Testis (tissue), 3 donors: Measurements from ENCODE around the gene IL17REL. TPM values are rescaled to one million over a fixed set of nuclear protein-coding genes. Genes with fewer than 3 reads are reported as not detected.

Experiments
- DNase-seq: peaks from one replicate; pipeline ENCODE4 v3.0.0-alpha.2; 2019
- H3K27ac ChIP-seq, 2 donors: fragments of 200-600 bp; sonication (generic); one replicate each; pipeline ENCODE4 v1.5.1; 2019
- H3K27me3 ChIP-seq: fragments of 200-600 bp; sonication (generic); one replicate; pipeline ENCODE4 v1.5.1; 2019
- H3K36me3 ChIP-seq: fragments of 200-600 bp; sonication (generic); one replicate; pipeline ENCODE4 v1.5.1; 2017; ENCODE audit warnings: low read depth; ENCODE audit errors: missing control alignments
- H3K4me1 ChIP-seq: fragments of 200-600 bp; sonication (generic); one replicate; pipeline ENCODE4 v1.5.1; 2019
- H3K4me3 ChIP-seq, 2 donors: fragments of 200-600 bp; sonication (generic); one replicate each; pipeline ENCODE4 v1.5.1; 2017 to 2019
- H3K9me3 ChIP-seq: fragments of 200-600 bp; sonication (generic); one replicate; pipeline ENCODE4 v1.5.1; 2017
- POLR2A ChIP-seq: fragments of 450-650 bp; IDR thresholded peaks from one replicate; pipeline ENCODE4 v1.6.1; 2017; ENCODE audit warnings: antibody characterized with exemption, mild to moderate bottlenecking, moderate library complexity
- WGBS, 2 donors: methylation state at CpG; one replicate each; pipeline ENCODE4 v1.1.5; 2018; 5-methylcytosine and 5-hydroxymethylcytosine counted together
- intact Hi-C: fragments of 100-400 bp; cut with DNase I; formaldehyde crosslinking; loops from one replicate; pipeline ENCODE4 v1.15.1; 2023; ENCODE audit warnings: low total_unique reads
- polyA plus RNA-seq: library from polyadenylated mRNA; stranded (reverse); fragments of 350-450 nt; fragmentation: Illumina TruSeq; extraction: RNeasy Lipid Tissue Mini Kit (QIAGEN cat#74804); gene quantifications from one replicate; pipeline ENCODE4 v1.2.3, GENCODE V29; 2014; ENCODE audit warnings: low read depth, low replicate concordance; ENCODE audit not compliant: insufficient read depth
- total RNA-seq, 2 donors: library from RNA; depleted of rRNA; stranded (reverse); fragments of >200 nt; gene quantifications; one replicate each; pipeline ENCODE4 v1.2.3, GENCODE V29; 2016
- TF ChIP-seq, protein P1 (sequence below), 3 experiments: fragments of 450-650 bp in 2 of 3; fragments of 200-600 bp in 1 of 3; sonication (generic) in 1 of 3; IDR thresholded peaks; one replicate each; pipeline ENCODE4 v1.5.1; 2016 to 2019; ENCODE audit warnings: antibody characterized with exemption in 3 of 3, mild to moderate bottlenecking in 2 of 3, moderate library complexity in 1 of 3

Gene IL17REL
- total and polyA plus RNA-seq, 3 donors from 2014 or later, result 0.25 to 0.55 (median 0.30) TPM

DNA sequence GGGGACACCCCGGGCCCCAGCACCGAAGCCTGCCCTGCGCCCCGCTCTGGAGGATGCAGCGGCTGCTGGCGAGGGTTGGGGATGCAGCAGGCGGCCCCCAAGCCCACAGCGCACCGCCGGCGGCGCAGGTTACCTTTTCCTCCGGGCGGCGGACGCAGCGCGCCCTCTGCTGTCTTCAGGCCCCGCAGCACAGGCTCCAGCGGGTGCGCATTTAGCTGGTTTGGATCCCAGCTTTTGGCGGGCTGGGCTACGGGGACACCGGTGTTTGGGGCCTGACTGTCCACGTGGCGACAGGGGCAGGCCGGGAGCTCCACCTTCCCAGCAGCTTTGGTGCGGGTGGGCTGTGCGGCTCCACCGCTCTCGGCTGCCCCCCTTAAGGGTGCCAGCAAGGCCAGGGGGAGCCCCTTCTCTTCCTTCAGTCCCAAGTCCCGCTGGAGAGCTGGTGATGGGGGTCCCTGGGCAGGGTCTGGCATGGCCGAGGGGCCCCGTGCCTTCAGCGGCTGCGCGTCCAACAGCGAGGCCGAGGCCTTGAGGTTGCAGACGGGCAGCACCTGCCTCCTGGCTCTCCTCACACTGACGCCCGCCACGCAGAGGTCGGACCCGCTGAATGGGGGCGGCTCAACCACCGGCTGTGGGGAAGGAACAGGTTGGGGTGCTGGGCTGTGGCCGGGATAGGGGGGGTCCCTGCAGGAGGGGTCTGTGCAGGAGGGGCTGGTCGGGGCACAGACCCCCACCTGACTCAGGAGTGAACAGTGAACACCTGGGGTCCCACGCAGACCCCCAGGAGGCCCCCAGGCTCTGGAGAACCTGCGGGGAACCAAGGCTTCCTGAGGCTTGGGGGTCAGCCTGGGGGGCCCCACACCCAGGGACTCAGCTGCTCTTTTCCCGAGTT lies 18.0 kb upstream of the IL17REL start:
- no peaks in the 10 kb centered on the region for H3K27me3 ChIP-seq
- DNase-seq, result peak; percentile 74
- H3K4me1 ChIP-seq, result peaks cover 3% of the 10 kb centered on the region
- H3K4me3 ChIP-seq, result no peak overlapping the region
- no peaks in the 10 kb centered on the region for H3K36me3 ChIP-seq
- WGBS, 2 donors, result 29 to 64% methylated on average over 3 to 35 of the region's 52 CpGs
- H3K27ac ChIP-seq, result no peak overlapping the region
- intact Hi-C loops, result loop anchor here (2.0 kb wide), 1 partner anchor 102 kb away; no protein-coding TSS in a partner anchor
- H3K9me3 ChIP-seq, result no peaks in the 10 kb centered on the region
- TF ChIP-seq, protein P1, sequence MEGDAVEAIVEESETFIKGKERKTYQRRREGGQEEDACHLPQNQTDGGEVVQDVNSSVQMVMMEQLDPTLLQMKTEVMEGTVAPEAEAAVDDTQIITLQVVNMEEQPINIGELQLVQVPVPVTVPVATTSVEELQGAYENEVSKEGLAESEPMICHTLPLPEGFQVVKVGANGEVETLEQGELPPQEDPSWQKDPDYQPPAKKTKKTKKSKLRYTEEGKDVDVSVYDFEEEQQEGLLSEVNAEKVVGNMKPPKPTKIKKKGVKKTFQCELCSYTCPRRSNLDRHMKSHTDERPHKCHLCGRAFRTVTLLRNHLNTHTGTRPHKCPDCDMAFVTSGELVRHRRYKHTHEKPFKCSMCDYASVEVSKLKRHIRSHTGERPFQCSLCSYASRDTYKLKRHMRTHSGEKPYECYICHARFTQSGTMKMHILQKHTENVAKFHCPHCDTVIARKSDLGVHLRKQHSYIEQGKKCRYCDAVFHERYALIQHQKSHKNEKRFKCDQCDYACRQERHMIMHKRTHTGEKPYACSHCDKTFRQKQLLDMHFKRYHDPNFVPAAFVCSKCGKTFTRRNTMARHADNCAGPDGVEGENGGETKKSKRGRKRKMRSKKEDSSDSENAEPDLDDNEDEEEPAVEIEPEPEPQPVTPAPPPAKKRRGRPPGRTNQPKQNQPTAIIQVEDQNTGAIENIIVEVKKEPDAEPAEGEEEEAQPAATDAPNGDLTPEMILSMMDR (IDR thresholded peaks at IDR 0.05), result peak; percentile 86 to 88 (median 87)
- TF ChIP-seq POLR2A, result no peak

DNA sequence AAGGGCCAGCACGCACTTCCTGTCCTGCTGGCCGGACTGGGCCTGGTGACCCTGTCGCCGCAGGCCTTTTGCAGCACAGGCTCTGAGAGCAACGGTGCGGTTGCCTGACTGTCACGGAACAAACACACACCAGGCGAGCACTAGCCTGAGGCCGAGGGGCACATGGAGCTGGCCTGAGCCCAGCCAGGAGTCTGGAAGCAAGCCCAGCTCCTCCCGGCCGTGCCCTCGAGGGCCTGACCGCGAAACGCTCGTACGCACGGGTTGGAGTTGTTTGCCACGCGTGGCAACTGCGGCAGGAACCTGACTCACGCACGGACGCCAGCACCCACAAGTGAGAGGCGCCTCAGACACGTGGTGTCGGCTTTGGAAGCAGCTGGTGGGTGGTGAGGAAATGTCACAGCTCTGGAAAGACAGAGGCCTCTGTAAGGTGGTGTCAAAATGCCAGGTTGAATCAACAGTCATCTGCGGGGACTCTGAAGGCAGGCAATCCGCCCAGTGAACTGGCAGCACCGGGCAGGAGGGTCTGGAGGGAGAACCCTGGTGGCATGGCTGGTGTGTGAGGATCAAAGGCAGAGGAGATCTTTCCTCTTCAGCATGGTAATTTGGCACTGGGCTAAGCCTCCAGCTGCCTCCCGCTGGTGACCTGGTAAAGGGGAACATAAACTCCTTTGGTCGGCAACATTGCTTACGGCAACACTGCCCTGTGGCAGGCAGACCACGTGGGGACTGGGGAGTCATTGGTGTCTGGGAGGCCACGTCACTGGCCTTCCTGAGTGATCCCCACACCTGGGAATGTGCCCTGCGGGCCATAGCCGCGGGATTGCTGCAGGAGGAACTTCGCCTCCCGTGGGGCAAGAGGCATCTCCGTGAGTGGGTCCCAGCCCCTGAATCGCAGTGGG lies 15.3 kb upstream of the IL17REL start:
- H3K27ac ChIP-seq, result no peak overlapping the region
- WGBS, 2 donors, result 86 to 89% methylated on average over 17 to 42 of the region's 42 CpGs
- no peak for DNase-seq
- H3K4me1 ChIP-seq, result peaks cover 3% of the 10 kb centered on the region
- no peaks in the 10 kb centered on the region for H3K9me3 ChIP-seq
- no peaks in the 10 kb centered on the region for H3K27me3 ChIP-seq
- H3K36me3 ChIP-seq, result no peaks in the 10 kb centered on the region
- intact Hi-C loops, result no loop called here
- TF ChIP-seq, protein P1 (IDR thresholded peaks at IDR 0.05), result no peak
- no peak for TF ChIP-seq POLR2A
- no peak overlapping the region for H3K4me3 ChIP-seq

DNA sequence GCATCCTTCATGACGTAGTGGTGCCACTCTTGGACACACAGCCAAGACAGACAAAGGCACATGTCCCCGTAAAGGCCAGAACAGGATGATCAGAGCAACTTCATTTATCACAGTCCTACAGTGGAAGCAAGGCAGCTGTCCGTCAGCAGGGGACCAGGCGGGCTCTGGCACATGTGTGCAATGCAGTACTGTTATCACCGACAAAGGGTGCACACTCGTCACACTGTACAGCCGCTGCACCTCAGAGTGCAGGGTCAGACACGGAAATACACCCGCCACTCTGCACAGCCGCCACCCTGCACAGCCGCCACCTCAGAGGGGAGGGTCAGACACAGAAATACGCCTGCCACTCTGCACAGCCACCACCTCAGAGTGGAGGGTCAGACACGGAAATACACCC lies 13.4 kb upstream of the IL17REL start:
- Histone ChIP-seq H3K9me3 (no peaks in the 10 kb centered on the region), H3K4me3 (no peak overlapping the region), H3K27me3 (no peaks in the 10 kb centered on the region), H3K4me1 (peaks cover 3% of the 10 kb centered on the region), H3K27ac (no peak overlapping the region), H3K36me3 (no peaks in the 10 kb centered on the region)
- TF ChIP-seq, protein P1 (IDR thresholded peaks at IDR 0.05), result no peak
- no peak for TF ChIP-seq POLR2A
- intact Hi-C loops, result no loop called here
- no peak for DNase-seq
- WGBS, 2 donors, result 82 to 85% methylated on average over 13 of the region's 13 CpGs

DNA sequence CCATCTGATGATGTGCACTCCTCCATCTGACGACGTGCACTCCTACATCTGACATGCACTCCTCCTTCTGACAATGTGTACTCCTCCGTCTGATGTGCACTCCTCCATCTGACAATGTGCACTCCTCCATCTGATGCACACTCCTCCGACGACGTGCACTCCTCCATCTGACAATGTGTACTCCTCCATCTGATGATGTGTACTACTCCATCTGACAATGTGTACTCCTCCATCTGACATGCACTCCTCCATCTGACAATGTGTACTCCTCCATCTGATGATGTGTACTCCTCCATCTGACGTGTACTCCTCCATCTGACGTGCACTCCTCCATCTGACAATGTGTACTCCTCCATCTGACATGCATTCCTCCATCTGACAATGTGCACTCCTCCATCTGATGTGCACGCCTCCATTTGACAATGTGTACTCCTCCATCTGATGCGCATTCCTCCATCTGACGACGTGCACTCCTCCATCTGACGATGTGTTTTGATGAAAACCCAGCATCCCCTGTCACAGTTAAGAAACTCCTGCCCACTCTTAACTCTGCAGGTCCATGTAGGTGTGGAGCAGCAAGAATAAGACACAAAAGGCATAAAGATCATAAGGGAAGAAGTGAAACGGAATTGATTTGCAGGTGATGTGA lies 9.7 kb upstream of the IL17REL start:
- no peaks in the 10 kb centered on the region for H3K36me3 ChIP-seq
- WGBS, 2 donors, result 81 to 83% methylated on average over 14 of the region's 14 CpGs
- no peak overlapping the region for H3K27ac ChIP-seq
- TF ChIP-seq, protein P1 (IDR thresholded peaks at IDR 0.05), result no peak
- TF ChIP-seq POLR2A, result no peak
- no peak overlapping the region for H3K4me3 ChIP-seq
- intact Hi-C loops, result no loop called here
- H3K4me1 ChIP-seq, result no peaks in the 10 kb centered on the region
- no peaks in the 10 kb centered on the region for H3K27me3 ChIP-seq
- no peaks in the 10 kb centered on the region for H3K9me3 ChIP-seq
- no peak for DNase-seq
